Activated T-helper 2 cell treated with anti-CD3 and anti-CD28 coated beads, Interferon-gamma antibody, Interleukin-2, Interleukin-4, amounts not matched to agents 10 μg/mL and 5 μg/mL and 100 μg/mL, durations not matched to agents 14 hours and 24 hours and 36 hours (primary cell): ENCODE measurements around the gene PLOD3. TPM values are rescaled to one million over a fixed set of nuclear protein-coding genes. Genes with fewer than 3 reads are reported as not detected.
A peak's percentile ranks its signal among the peaks of the same experiment; 100 is the strongest.
"Not testable (repeated sequence)": the region's sequence is repeated elsewhere in the genome, so short reads cannot be mapped to it uniquely, and the experiment has no call there.

Source experiments
- DNase-seq: peaks from one replicate; pipeline ENCODE4 v3.0.0; 2021; ENCODE audit warnings: low spot score
- H3K27ac Mint-ChIP-seq: one replicate; pipeline ENCODE4 v1.8.0; 2021; ENCODE audit warnings: mixed read lengths
- H3K27me3 Mint-ChIP-seq: one replicate; pipeline ENCODE4 v1.8.0; 2021; ENCODE audit warnings: low read depth, mixed read lengths
- H3K36me3 Mint-ChIP-seq: one replicate; pipeline ENCODE4 v1.8.0; 2021; ENCODE audit warnings: low read depth, mixed read lengths
- H3K4me1 Mint-ChIP-seq: one replicate; pipeline ENCODE4 v1.8.0; 2021; ENCODE audit warnings: low read depth, mixed read lengths
- H3K4me3 Mint-ChIP-seq: one replicate; pipeline ENCODE4 v1.8.0; 2021; ENCODE audit warnings: low read depth, mild to moderate bottlenecking, moderate library complexity, mixed read lengths
- H3K9me3 Mint-ChIP-seq: one replicate; pipeline ENCODE4 v1.8.0; 2021; ENCODE audit warnings: mixed read lengths
- intact Hi-C: fragments of 100-400 bp; cut with micrococcal nuclease; formaldehyde crosslinking; loops from one replicate; pipeline ENCODE4 v1.15.1; 2023
- total RNA-seq: library from RNA; stranded (reverse); gene quantifications from 2 replicates; pipeline ENCODE4 v1.2.3, GENCODE V29; 2022

The PLOD3 gene
- total RNA-seq, 1 donor from 2014 or later = 75.5 TPM

- Mint-ChIP-seq H3K27me3 (no peaks in the 10 kb centered on the region), H3K36me3 (peaks cover 26% of the 10 kb centered on the region), H3K27ac (peak overlapping the region; percentile 69), H3K4me3 (peak overlapping the region; percentile 99), H3K9me3 (no peaks in the 10 kb centered on the region), H3K4me1 (peaks cover 22% of the 10 kb centered on the region)
- no peak for DNase-seq
- intact Hi-C loops = loop anchor here (2.0 kb wide), 1 partner anchor 67 kb away; no protein-coding TSS in a partner anchor
These were observed 1.2 kb downstream of the PLOD3 start for GRCh38 chr7:101216001-101216859.

GRCh38 chr7:101212014-101212413 is 5.4 kb downstream of the PLOD3 start:
- intact Hi-C loops = no loop called here

GRCh38 chr7:101211501-101211900 is 5.9 kb downstream of the PLOD3 start:
- Mint-ChIP-seq H3K4me3 (no peak overlapping the region), H3K27ac (no peak overlapping the region), H3K9me3 (no peaks in the 10 kb centered on the region), H3K36me3 (peaks cover 29% of the 10 kb centered on the region), H3K4me1 (peaks cover 9% of the 10 kb centered on the region), H3K27me3 (no peaks in the 10 kb centered on the region)
- no peak for DNase-seq
- intact Hi-C loops = no loop called here

More at GRCh38 chr7:101212014-101212413, 5.4 kb downstream of the PLOD3 start:
- H3K4me3 Mint-ChIP-seq = no peak overlapping the region
- H3K27ac Mint-ChIP-seq = no peak overlapping the region
- H3K27me3 Mint-ChIP-seq = no peaks in the 10 kb centered on the region
- H3K36me3 Mint-ChIP-seq = peaks cover 29% of the 10 kb centered on the region
- H3K9me3 Mint-ChIP-seq = no peaks in the 10 kb centered on the region
- no peak for DNase-seq
- peaks cover 13% of the 10 kb centered on the region for H3K4me1 Mint-ChIP-seq

- Mint-ChIP-seq H3K9me3 (no peaks in the 10 kb centered on the region), H3K4me3 (no peak overlapping the region), H3K27me3 (no peaks in the 10 kb centered on the region), H3K27ac (no peak overlapping the region), H3K4me1 (peaks cover 1% of the 10 kb centered on the region), H3K36me3 (peaks cover 25% of the 10 kb centered on the region)
- no peak for DNase-seq
- intact Hi-C loops = no loop called here
These were observed 7.2 kb downstream of the PLOD3 start for GRCh38 chr7:101210143-101210542.

GRCh38 chr7:101208794-101209193 is 8.6 kb downstream of the PLOD3 start:
- Mint-ChIP-seq H3K4me3 (no peak overlapping the region), H3K27me3 (peaks cover 3% of the 10 kb centered on the region), H3K4me1 (peaks cover 4% of the 10 kb centered on the region), H3K9me3 (no peaks in the 10 kb centered on the region), H3K27ac (no peak overlapping the region), H3K36me3 (peaks cover 20% of the 10 kb centered on the region)
- intact Hi-C loops = no loop called here
- no peak for DNase-seq

DNA sequence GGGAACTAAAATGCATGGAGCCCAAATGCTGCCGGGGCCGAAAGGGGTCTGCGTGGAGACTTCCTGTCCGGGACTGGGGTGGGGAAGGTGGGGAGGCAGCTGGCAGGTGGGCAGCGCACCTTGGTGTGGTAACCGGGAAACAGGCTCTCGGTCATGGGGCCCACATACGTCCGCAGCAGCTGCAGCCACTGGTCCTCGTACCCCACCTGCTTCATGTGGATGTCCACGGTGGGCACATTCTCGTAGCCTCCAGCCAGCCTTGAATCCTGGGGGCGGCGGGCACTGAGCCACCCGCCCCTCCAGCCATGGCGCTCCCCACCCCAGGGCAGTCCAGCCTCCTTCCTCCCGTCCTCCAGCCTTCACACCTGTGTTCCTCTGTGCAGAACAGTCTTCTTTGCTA is 9.9 kb downstream of the PLOD3 start:
- H3K4me3 Mint-ChIP-seq = no peak overlapping the region
- H3K27ac Mint-ChIP-seq = no peak overlapping the region
- H3K27me3 Mint-ChIP-seq = peaks cover 12% of the 10 kb centered on the region
- H3K36me3 Mint-ChIP-seq = peaks cover 20% of the 10 kb centered on the region
- DNase-seq = no peak
- no peaks in the 10 kb centered on the region for H3K9me3 Mint-ChIP-seq
- intact Hi-C loops = no loop called here
- H3K4me1 Mint-ChIP-seq = peaks cover 5% of the 10 kb centered on the region

GRCh38 chr7:101206665-101207042 is 10.7 kb downstream of the PLOD3 start:
- peaks cover 14% of the 10 kb centered on the region for H3K27me3 Mint-ChIP-seq

DNA sequence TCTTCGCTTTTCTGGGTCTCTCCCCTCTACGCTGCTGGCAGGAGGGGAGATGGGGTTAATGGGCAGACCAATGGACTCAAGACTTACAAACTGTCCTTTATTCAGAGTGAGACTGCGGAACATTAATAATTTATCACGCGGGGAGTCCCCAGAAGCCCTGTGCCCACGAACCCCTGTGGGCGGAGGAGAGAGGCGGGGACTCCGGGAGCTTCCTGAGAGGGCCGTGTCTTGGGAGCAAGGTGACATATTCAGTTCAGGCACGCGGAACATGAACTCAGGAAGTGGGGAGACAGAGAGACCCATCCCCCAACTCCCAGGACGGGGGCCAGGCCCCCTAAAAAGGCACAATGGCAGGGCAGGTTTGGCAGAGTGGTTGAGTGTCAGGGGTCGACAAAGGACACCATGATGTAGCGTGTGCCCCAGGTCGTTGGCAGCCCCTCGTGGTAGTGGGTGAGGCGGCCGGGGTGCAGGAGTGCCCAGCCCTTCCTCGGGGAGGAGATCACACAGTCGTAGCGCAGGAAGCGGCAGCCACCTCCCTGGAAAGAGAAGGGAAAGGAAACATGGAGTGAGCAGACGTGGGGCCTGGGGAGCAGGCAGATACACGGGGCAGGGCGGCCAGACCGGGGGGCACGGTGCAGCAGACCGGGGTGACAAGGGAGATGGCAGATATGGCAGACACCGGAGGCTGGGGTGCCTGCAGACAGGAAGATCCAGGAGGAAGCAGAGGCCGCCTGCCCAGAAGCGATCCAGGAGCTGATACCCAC is 11.3 kb downstream of the PLOD3 start:
- DNase-seq = no peak
- Mint-ChIP-seq H3K4me1 (peaks cover 5% of the 10 kb centered on the region), H3K36me3 (peaks cover 20% of the 10 kb centered on the region), H3K9me3 (no peaks in the 10 kb centered on the region), H3K27ac (no peak overlapping the region), H3K27me3 (peaks cover 19% of the 10 kb centered on the region), H3K4me3 (no peak overlapping the region)
- intact Hi-C loops = no loop called here

More at GRCh38 chr7:101206665-101207042, 10.7 kb downstream of the PLOD3 start:
- Mint-ChIP-seq H3K4me3 (no peak overlapping the region), H3K27ac (no peak overlapping the region), H3K36me3 (peaks cover 20% of the 10 kb centered on the region), H3K4me1 (peaks cover 5% of the 10 kb centered on the region), H3K9me3 (no peaks in the 10 kb centered on the region)
- intact Hi-C loops = no loop called here
- no peak for DNase-seq

DNA sequence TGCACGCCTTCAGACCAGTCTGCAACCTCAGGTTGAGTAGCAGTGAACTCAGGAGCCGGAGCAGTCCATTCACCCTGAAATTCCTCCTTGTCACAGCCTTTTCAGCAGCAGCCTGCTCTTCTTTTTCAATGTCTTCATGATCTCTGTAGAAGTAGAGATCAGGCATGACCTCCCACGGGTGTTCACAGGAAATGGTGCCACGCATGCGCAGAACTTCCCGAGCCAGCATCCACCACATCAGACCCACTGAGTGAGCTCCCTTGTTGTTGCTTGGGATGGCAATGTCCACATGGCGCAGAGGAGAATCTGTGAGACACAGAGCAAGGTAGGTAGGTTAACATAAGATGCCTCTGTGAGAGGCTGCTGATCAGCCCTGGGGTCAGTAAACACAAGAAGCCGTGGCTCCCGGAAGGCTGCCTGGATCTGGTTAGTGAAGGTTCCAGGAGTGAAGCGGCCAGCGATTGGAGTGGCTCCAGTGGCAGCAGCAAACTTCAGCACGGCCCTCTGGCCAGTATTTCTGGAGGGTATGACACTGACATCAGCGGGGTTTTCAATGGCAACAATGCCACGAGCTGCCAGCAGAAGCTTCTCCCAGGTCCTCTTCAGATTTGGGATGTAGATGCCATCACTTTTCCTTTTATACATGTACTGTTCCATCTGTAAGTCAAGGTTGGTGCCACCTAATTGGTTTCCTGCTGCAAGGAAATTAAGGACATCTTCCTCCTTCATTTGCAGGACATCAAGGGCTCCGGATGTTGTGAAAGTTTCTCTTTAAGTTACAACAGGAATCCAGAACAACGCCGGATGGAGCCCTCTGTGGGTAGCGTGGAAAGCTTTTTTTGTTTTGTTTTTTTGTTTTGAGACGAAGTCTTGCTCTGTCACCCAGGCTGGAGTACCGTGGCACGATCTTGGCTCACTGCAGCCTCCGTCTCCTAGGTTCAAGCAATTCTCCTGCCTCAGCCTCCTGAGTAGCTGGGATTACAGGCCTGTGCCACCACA is 13.3 kb downstream of the PLOD3 start:
- Mint-ChIP-seq H3K36me3 (peaks cover 17% of the 10 kb centered on the region), H3K27me3 (peaks cover 31% of the 10 kb centered on the region), H3K27ac (peak overlapping the region; percentile 82), H3K4me3 (peak overlapping the region; percentile 69)
- H3K4me1 Mint-ChIP-seq, intact Hi-C loops, H3K9me3 Mint-ChIP-seq, DNase-seq: not testable (repeated sequence)

GRCh38 chr7:101202603-101202918 is 14.8 kb downstream of the PLOD3 start:
- peaks cover 9% of the 10 kb centered on the region for H3K4me1 Mint-ChIP-seq

DNA sequence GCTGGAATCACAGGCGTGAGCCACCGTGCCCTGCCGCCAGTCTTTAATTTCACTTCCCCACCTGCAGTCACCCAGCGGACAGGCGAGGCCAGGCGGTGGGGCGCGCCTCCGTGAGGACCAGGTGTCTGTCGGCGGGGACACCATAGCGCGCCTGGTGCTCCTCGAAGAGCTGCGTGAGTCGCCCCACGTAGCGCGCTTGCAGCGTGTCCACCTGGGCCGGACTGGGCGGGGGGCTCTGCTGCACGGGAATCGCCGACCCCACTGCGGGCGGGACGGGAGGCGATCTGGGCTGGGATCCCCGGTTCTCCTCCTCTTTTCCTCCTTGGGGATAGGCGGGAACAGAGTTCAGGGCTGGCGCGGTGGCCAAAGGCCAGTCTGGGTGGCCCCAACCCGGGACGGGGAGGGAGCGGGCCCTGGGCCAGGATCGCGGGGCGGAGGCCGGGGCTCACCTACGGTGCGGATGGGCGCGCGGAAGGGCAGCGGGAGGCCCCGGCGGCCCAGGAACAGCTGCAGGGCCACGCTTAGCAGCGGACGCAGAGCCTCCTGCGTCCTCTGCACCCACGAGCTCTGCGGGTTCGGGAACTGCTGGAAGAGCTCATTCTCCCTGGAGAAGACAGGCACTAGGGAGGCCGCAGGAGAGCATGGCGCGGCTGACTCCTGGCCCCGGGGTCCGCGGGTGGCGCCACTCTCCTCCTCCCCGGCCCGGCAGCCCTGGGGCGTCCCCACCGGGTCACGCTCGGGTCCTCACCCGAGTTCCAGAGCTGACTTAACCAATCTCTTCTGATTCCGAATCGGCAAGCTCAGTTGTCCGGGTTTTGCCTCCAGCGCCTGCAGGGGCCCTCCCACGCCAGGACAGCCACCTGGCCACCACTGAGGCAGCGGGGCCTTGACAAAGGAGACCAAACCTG is 15.4 kb downstream of the PLOD3 start:
- Mint-ChIP-seq H3K4me3 (no peak overlapping the region), H3K4me1 (peaks cover 9% of the 10 kb centered on the region), H3K36me3 (peaks cover 12% of the 10 kb centered on the region), H3K27ac (no peak overlapping the region), H3K9me3 (no peaks in the 10 kb centered on the region), H3K27me3 (peaks cover 31% of the 10 kb centered on the region)
- DNase-seq = no peak
- intact Hi-C loops = no loop called here

More at GRCh38 chr7:101202603-101202918, 14.8 kb downstream of the PLOD3 start:
- peaks cover 12% of the 10 kb centered on the region for H3K36me3 Mint-ChIP-seq
- no peak overlapping the region for H3K27ac Mint-ChIP-seq
- intact Hi-C loops = no loop called here
- H3K27me3 Mint-ChIP-seq = peaks cover 31% of the 10 kb centered on the region
- H3K4me3 Mint-ChIP-seq = no peak overlapping the region
- H3K9me3 Mint-ChIP-seq = no peaks in the 10 kb centered on the region
- DNase-seq = no peak
